ENCODE measurements around the gene IFNLR1. TPM values are rescaled to one million over a fixed set of nuclear protein-coding genes. Genes with fewer than 3 reads are reported as not detected.
A peak's percentile ranks its signal among the peaks of the same experiment; 100 is the strongest.

The IFNLR1 gene
- total and polyA plus RNA-seq, 9 of the 15 experiments (the other 6 are each of a cell fraction or from before 2014, with no cell fraction given): not detected

- intact Hi-C loops (cut with micrococcal nuclease): no loop called here
- no peaks in the 10 kb centered on the region for H3K79me2 ChIP-seq (ENCODE audit: control insufficient read depth, insufficient read depth, low read length)
- no peak overlapping the region for H3K9ac ChIP-seq (ENCODE audit: insufficient read depth in 1 of 2, low read depth in 2 of 2, low read length in 2 of 2)
- no peak overlapping the region for H3K27ac ChIP-seq (ENCODE audit: extremely low read depth, low read depth, low read length)
- ChIA-PET CTCF (ENCODE audit: low intra/inter-chr PET ratio) (no interaction called here), POLR2A (no interaction called here)
- ATAC-seq: peak; percentile 69
- H3K4me2 ChIP-seq (ENCODE audit: insufficient read depth, low read length): no peak overlapping the region
- no TSS peak for BruUV-seq (replicated peaks)
- H3K36me3 ChIP-seq (ENCODE audit: control insufficient read depth, insufficient read depth, low read length): no peaks in the 10 kb centered on the region
- no peaks in the 10 kb centered on the region for H3K9me1 ChIP-seq (ENCODE audit: control insufficient read depth, insufficient read depth, low read length)
- peaks cover 27 to 53% of the 10 kb centered on the region in 2 experiments; a peak in 4 of 5 replicates for H3K27me3 ChIP-seq (ENCODE audit: control insufficient read depth in 2 of 2, insufficient read depth in 2 of 2, low read length in 2 of 2)
- 2% methylated on average over 4 of the region's 4 CpGs for WGBS (ENCODE audit: insufficient coverage, low coverage, missing lambda C conversion rate)
- in situ Hi-C loops (cut with MboI): no loop called here
- H3K4me3 ChIP-seq: no peak overlapping the region
- H3K9me3 ChIP-seq (replicated peaks; ENCODE audit: control insufficient read depth, insufficient read depth, low read depth, low read length): no peaks in the 10 kb centered on the region
- DNase-seq (ENCODE audit: extremely low read depth in 1 of 4, low spot score in 3 of 4): no peak
- H2AFZ ChIP-seq (ENCODE audit: low read depth, low read length): no peak overlapping the region
- H4K20me1 ChIP-seq (replicated peaks; ENCODE audit: control insufficient read depth, insufficient read depth, low read length): no peaks in the 10 kb centered on the region
- peaks cover 5 to 11% of the 10 kb centered on the region in 2 experiments; a peak in 2 of 5 replicates for H3K4me1 ChIP-seq (replicated peaks in 1 of 2; ENCODE audit: control insufficient read depth in 2 of 2, insufficient read depth in 2 of 2, low read length in 2 of 2)
- FAIRE-seq: no peak
- TF ChIP-seq RAD51 (IDR thresholded peaks at IDR 0.05; ENCODE audit: borderline replicate concordance, low read depth) (peak; percentile 65), L3MBTL2 (IDR thresholded peaks at IDR 0.05) (no peak), DIDO1 (tag; IDR thresholded peaks at IDR 0.05; ENCODE audit: low read depth) (no peak), RERE (CRISPR knock-in tag; IDR thresholded peaks at IDR 0.05; ENCODE audit: borderline replicate concordance) (no peak), BCLAF1 (IDR thresholded peaks at IDR 0.05; ENCODE audit: borderline replicate concordance in 1 of 2, control insufficient read depth in 1 of 2, low read depth in 2 of 2, low read length in 1 of 2) (no peak), CBFA2T2 (conservative IDR thresholded peaks at IDR 0.05) (0 out of 2 replicates have a peak, but pooled peaks have one; percentile 5), KAT2B (IDR thresholded peaks at IDR 0.05; ENCODE audit: low read depth, low read length) (no peak), RFX7 (CRISPR knock-in tag; IDR thresholded peaks at IDR 0.05) (no peak), ZNF274 (IDR thresholded peaks at IDR 0.05; ENCODE audit: borderline replicate concordance, low read depth, low read length) (no peak)
- TF ChIP-seq, protein P1, sequence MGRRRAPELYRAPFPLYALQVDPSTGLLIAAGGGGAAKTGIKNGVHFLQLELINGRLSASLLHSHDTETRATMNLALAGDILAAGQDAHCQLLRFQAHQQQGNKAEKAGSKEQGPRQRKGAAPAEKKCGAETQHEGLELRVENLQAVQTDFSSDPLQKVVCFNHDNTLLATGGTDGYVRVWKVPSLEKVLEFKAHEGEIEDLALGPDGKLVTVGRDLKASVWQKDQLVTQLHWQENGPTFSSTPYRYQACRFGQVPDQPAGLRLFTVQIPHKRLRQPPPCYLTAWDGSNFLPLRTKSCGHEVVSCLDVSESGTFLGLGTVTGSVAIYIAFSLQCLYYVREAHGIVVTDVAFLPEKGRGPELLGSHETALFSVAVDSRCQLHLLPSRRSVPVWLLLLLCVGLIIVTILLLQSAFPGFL (CRISPR knock-in tag; IDR thresholded peaks at IDR 0.05): no peak
- TF ChIP-seq, protein P2, sequence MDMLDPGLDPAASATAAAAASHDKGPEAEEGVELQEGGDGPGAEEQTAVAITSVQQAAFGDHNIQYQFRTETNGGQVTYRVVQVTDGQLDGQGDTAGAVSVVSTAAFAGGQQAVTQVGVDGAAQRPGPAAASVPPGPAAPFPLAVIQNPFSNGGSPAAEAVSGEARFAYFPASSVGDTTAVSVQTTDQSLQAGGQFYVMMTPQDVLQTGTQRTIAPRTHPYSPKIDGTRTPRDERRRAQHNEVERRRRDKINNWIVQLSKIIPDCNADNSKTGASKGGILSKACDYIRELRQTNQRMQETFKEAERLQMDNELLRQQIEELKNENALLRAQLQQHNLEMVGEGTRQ (CRISPR knock-in tag; IDR thresholded peaks at IDR 0.05): peak; percentile 86
Observed at GRCh38 chr1:24193046-24193445, 6.0 kb upstream of the IFNLR1 start.

All from K562 (cell line).